K562 (cell line): Measurements from ENCODE around the gene CBFA2T3. TPM values are rescaled to one million over a fixed set of nuclear protein-coding genes. Genes with fewer than 3 reads are reported as not detected.
A peak's percentile ranks its signal among the peaks of the same experiment; 100 is the strongest.

Source experiments
- ATAC-seq: fragments of 200-7000 bp; cut with Tn5 transposase; 3 replicates; pipeline ENCODE4 v1.9.1; 2020; ENCODE audit warnings: moderate library complexity
- BruUV-seq: library from RNA; stranded (reverse); fragments of 400-500 nt; replicated peaks from 2 replicates; lab custom pipeline; 2021; lab: Mats Ljungman, UMichigan
- CTCF ChIA-PET: fragments of 300-600 bp; formaldehyde crosslinking; extraction: SDS; loops from one replicate; lab custom pipeline; 2021; ENCODE audit warnings: low intra/inter-chr PET ratio; lab: Yijun Ruan, JAX
- POLR2A ChIA-PET: fragments of 300-600, 350-650 bp; sonication (Branson Sonifier 250); formaldehyde crosslinking; extraction: SDS; loops from one replicate; lab custom pipeline; 2021; ENCODE audit warnings: antibody characterized with exemption, inconsistent platforms; lab: Yijun Ruan, JAX
- DNase-seq, 4 experiments: peaks; one replicate each; pipeline versions ENCODE4 v3.0.0 to v3.0.0-alpha.2; 2011 to 2018; ENCODE audit warnings: low spot score in 3 of 4, mixed read lengths in 3 of 4; ENCODE audit errors: extremely low read depth in 1 of 4
- FAIRE-seq: peaks from 2 replicates; lab custom pipeline; 2011; peaks lifted over from hg19 to GRCh38; lab: Jason Lieb, UNC
- H2AFZ ChIP-seq: 2 replicates; pipeline ENCODE4 v1.6.0; 2011; ENCODE audit warnings: low read depth, low read length, control low read depth, inconsistent platforms
- H3K27ac ChIP-seq: fragments of 200-600 bp; 3 replicates; pipeline ENCODE4 v1.8.0; 2011; ENCODE audit warnings: low read depth, mild to moderate bottlenecking, control low read depth, inconsistent platforms, low read length, moderate library complexity, mixed read lengths; ENCODE audit errors: extremely low read depth
- H3K27me3 ChIP-seq, 2 experiments: fragments of 300-600 bp in 1 of 2; 2 replicates in 1 of 2; 3 replicates in 1 of 2; pipeline versions ENCODE4 v1.6.0 to v1.8.0; 2011; ENCODE audit warnings: inconsistent platforms in 2 of 2, low read length in 2 of 2, mild to moderate bottlenecking in 1 of 2, mixed read lengths in 1 of 2, moderate library complexity in 1 of 2; ENCODE audit not compliant: control insufficient read depth in 2 of 2, insufficient read depth in 2 of 2
- H3K36me3 ChIP-seq: fragments of 300-600 bp; 3 replicates; pipeline ENCODE4 v1.8.0; 2011; ENCODE audit warnings: mild to moderate bottlenecking, low read length, inconsistent platforms; ENCODE audit not compliant: control insufficient read depth, insufficient read depth
- H3K4me1 ChIP-seq, 2 experiments: fragments of 200-600 bp in 1 of 2; replicated peaks in 1 of 2; 2 replicates in 1 of 2; 3 replicates in 1 of 2; pipeline versions ENCODE4 v1.5.1 to v1.8.0; 2011; ENCODE audit warnings: inconsistent platforms in 2 of 2, low read length in 2 of 2, mild to moderate bottlenecking in 1 of 2, mixed read lengths in 1 of 2, moderate library complexity in 1 of 2; ENCODE audit not compliant: control insufficient read depth in 2 of 2, insufficient read depth in 2 of 2
- H3K4me2 ChIP-seq: 2 replicates; pipeline ENCODE4 v1.6.1; 2011; ENCODE audit warnings: low read length, control low read depth, inconsistent platforms, mixed read lengths; ENCODE audit not compliant: insufficient read depth
- H3K4me3 ChIP-seq: fragments of 200-600 bp; sonication (generic), shearing (Covaris generic); 2 replicates; pipeline ENCODE4 v1.5.1; 2016; ENCODE audit warnings: control low read depth, inconsistent platforms
- H3K79me2 ChIP-seq: fragments of 200-600 bp; 3 replicates; pipeline ENCODE4 v1.8.0; 2011; ENCODE audit warnings: low read length, inconsistent platforms; ENCODE audit not compliant: control insufficient read depth, insufficient read depth
- H3K9ac ChIP-seq, 2 experiments: 2 replicates each; pipeline versions ENCODE4 v1.6.0 to v1.6.1; 2011; ENCODE audit warnings: low read depth in 2 of 2, low read length in 2 of 2, control low read depth in 1 of 2, inconsistent platforms in 1 of 2, mild to moderate bottlenecking in 1 of 2, mixed read lengths in 1 of 2; ENCODE audit not compliant: insufficient read depth in 1 of 2
- H3K9me1 ChIP-seq: one replicate; pipeline ENCODE4 v1.6.0; 2011; ENCODE audit warnings: inconsistent platforms, mild to moderate bottlenecking, low read length, moderate library complexity; ENCODE audit not compliant: control insufficient read depth, insufficient read depth
- H3K9me3 ChIP-seq: replicated peaks from 2 replicates; pipeline ENCODE4 v1.5.1; 2011; ENCODE audit warnings: low read depth, low read length, inconsistent platforms; ENCODE audit not compliant: control insufficient read depth, insufficient read depth
- H4K20me1 ChIP-seq: replicated peaks from 2 replicates; pipeline ENCODE4 v1.6.1; 2011; ENCODE audit warnings: low read length, inconsistent platforms, mixed read lengths; ENCODE audit not compliant: control insufficient read depth, insufficient read depth
- CREM ChIP-seq: IDR thresholded peaks from 2 replicates; pipeline ENCODE4 v1.6.1; 2014; ENCODE audit warnings: antibody characterized with exemption, low read depth
- EHMT2 ChIP-seq: fragments of 450-650 bp; IDR thresholded peaks from 2 replicates; pipeline ENCODE4 v1.6.1; 2018; ENCODE audit warnings: antibody characterized with exemption
- FOS ChIP-seq: IDR thresholded peaks from 3 replicates; pipeline ENCODE4 v1.6.1; 2011; ENCODE audit not compliant: insufficient read length; ENCODE audit errors: extremely low read depth
- FOXJ3 ChIP-seq: sonication (generic); formaldehyde crosslinking; IDR thresholded peaks from 2 replicates; pipeline ENCODE4 v1.4.0; 2020; ENCODE audit warnings: mild to moderate bottlenecking, missing genetic modification reagents
- GTF2B ChIP-seq: IDR thresholded peaks from 2 replicates; pipeline ENCODE4 v1.6.1; 2011; ENCODE audit not compliant: insufficient read length; ENCODE audit errors: extremely low read depth
- JUNB ChIP-seq: fragments of 450-650 bp; formaldehyde crosslinking; conservative IDR thresholded peaks from 2 replicates; pipeline ENCODE4 v1.4.0; 2020; ENCODE audit warnings: mild to moderate bottlenecking
- NCOA1 ChIP-seq: fragments of 450-650 bp; IDR thresholded peaks from 2 replicates; pipeline ENCODE4 v1.6.1; 2016; ENCODE audit warnings: low read depth
- RBFOX2 ChIP-seq: fragments of 200-400 bp; formaldehyde crosslinking; IDR thresholded peaks from 2 replicates; pipeline ENCODE4 v1.6.1; 2017; ENCODE audit warnings: low read depth, mild to moderate bottlenecking, low read length, moderate library complexity
- RFX7 ChIP-seq: fragments of 250-450 bp; sonication (Bioruptor Pico); IDR thresholded peaks from 2 replicates; pipeline ENCODE4 v1.5.1; 2021; ENCODE audit warnings: mild to moderate bottlenecking
- RNF219 ChIP-seq: fragments of 250-450 bp; sonication (Bioruptor Pico); IDR thresholded peaks from 2 replicates; pipeline ENCODE4 v1.5.0; 2022; ENCODE audit warnings: mild to moderate bottlenecking
- SETDB1 ChIP-seq: IDR thresholded peaks from one replicate; pipeline ENCODE4 v1.6.1; 2012; ENCODE audit warnings: low read length, control low read depth, inconsistent platforms
- YBX1 ChIP-seq: fragments of 450-650 bp; IDR thresholded peaks from 2 replicates; pipeline ENCODE4 v1.7.1; 2016; ENCODE audit warnings: mild to moderate bottlenecking
- ZFP91 ChIP-seq: sonication (generic); formaldehyde crosslinking; IDR thresholded peaks from 2 replicates; pipeline ENCODE4 v1.8.0; 2022; ENCODE audit warnings: mild to moderate bottlenecking, missing genetic modification reagents
- ZNF12 ChIP-seq: sonication (generic); formaldehyde crosslinking; IDR thresholded peaks from 2 replicates; pipeline ENCODE4 v1.4.0; 2020; ENCODE audit warnings: mild to moderate bottlenecking, missing genetic modification reagents
- ZNF507 ChIP-seq: conservative IDR thresholded peaks from 2 replicates; pipeline ENCODE4 v1.6.1; 2017; ENCODE audit warnings: missing genetic modification characterization, missing compliant biosample characterization
- ZNF785 ChIP-seq: fragments of 250-450 bp; sonication (Bioruptor Pico); IDR thresholded peaks from 2 replicates; pipeline ENCODE4 v1.4.0; 2020; ENCODE audit warnings: mild to moderate bottlenecking
- WGBS: fragments of 100-300 bp; shearing (Covaris generic); methylation state at CpG from one replicate; pipeline ENCODE4 v1.1.6; 2016; ENCODE audit warnings: low coverage, mixed read lengths; ENCODE audit not compliant: insufficient coverage; ENCODE audit errors: missing lambda C conversion rate; 5-methylcytosine and 5-hydroxymethylcytosine counted together
- in situ Hi-C: fragments of 300-500 bp; cut with MboI; formaldehyde crosslinking; loops from 4 replicates; pipeline ENCODE4 v1.15.0; 2018; ENCODE audit warnings: inconsistent platforms, mixed read lengths
- intact Hi-C: fragments of 100-400 bp; cut with micrococcal nuclease; formaldehyde crosslinking; loops from 2 replicates; pipeline ENCODE4 v1.14.2; 2022
- polyA plus RNA-seq, 8 experiments: library from polyadenylated mRNA; depleted of rRNA in 4 of 8; stranded (reverse) in 5 of 8; unstranded in 3 of 8; fragments of >200 nt; fragmentation: Nextera tagmentation in 2 of 8; fragmentation: Illumina TruSeq in 1 of 8; extraction: Ambion mirVana in 2 of 8; extraction: Trizol in 1 of 8; gene quantifications; 2 replicates each; pipeline versions ENCODE4 v1.2.1 to v1.2.3, GENCODE V29; 2011 to 2014; ENCODE audit warnings: inconsistent platforms in 1 of 8, missing spikeins in 1 of 8
- total RNA-seq, 7 experiments: library from RNA; depleted of rRNA in 6 of 7; stranded (reverse); fragments of >200 nt in 6 of 7; fragmentation: Illumina TruSeq in 2 of 7; extraction: Trizol in 2 of 7; gene quantifications; 2 replicates each; pipeline versions ENCODE4 v1.2.1 to v1.2.3, GENCODE V29; 2011 to 2021; ENCODE audit warnings: low replicate concordance in 1 of 7
- TF ChIP-seq, protein P1 (sequence below): sonication (generic); formaldehyde crosslinking; IDR thresholded peaks from 2 replicates; pipeline ENCODE4 v1.8.0; 2023; ENCODE audit warnings: mild to moderate bottlenecking, missing genetic modification reagents

CBFA2T3 gene
- total and polyA plus RNA-seq, 9 of the 15 experiments (the other 6 are each of a cell fraction or from before 2014, with no cell fraction given) = 2.3 to 145 (median 6.7) TPM

DNA sequence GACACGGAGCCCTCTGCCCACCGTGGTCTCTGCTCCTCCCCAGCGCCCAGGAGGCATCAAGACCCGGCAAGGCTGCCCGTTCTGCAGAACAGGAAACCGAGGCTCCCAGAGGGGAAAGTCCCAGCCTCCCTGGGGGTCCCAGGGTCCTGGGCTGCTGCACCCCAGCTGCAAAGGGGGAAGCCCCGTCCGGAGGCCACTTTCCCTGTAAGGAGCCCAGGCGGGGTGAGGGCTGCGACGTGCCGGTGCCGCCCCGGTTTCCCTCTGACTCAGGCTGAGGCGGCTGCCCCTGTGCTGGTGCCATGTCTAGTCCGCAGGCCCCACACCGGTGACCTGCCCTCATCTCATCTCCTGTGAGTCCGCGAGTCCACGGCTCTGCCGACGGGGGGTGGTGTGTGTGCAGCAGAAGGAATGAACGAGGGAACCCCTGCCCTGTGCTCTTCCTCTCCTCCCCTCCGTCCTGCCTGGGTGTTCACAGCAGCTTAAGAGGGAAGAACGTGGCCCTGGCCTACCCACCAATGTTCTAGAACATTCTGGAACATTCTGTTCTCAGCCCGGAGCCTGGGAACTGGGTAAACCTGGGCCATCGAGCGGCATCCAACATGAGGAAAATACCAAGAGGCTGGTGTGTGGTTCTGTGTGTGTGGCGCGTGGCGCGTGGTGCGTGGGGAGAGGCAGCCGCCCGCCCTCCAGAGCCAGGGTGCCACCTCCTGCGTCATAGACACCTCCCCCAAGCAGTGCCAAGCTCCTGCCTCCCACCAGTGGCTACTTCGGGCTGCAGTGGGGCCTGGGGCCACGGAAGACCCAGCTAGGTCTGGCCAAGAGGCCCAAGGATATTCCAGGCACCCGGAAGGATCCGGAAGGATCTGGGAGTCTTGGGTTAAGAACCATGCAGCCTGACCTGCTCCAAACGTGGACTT is 7.0 kb upstream of the CBFA2T3 start:
- ChIA-PET POLR2A (interaction anchor here (1.3 kb wide), 1 partner anchor 9 kb away, joined by 7 read pairs; no protein-coding TSS in a partner anchor), CTCF (no interaction called here)
- H3K27ac ChIP-seq = peak overlapping the region; percentile 55; the same call in 2 of the 3 replicates
- DNase-seq (no peak), ATAC-seq (no peak), FAIRE-seq (no peak)
- BruUV-seq = no TSS peak
- intact Hi-C loops (no loop called here), in situ Hi-C loops (no loop called here)
- peaks cover 3% of the 10 kb centered on the region for H3K9me1 ChIP-seq
- H2AFZ ChIP-seq = peak overlapping the region; percentile 8; the same call in 1 of the 2 replicates
- WGBS = 90% methylated on average over 27 of the region's 41 CpGs
- peaks cover 34 to 76% of the 10 kb centered on the region in 2 experiments for H3K4me1 ChIP-seq
- no peak overlapping the region for H3K4me3 ChIP-seq
- peak overlapping the region in 1 of 2 experiments; percentile 79; a peak in 2 of 4 replicates for H3K9ac ChIP-seq
- H4K20me1 ChIP-seq = no peaks in the 10 kb centered on the region
- no peaks in the 10 kb centered on the region for H3K36me3 ChIP-seq
- no peak overlapping the region for H3K4me2 ChIP-seq
- H3K9me3 ChIP-seq = no peaks in the 10 kb centered on the region
- H3K79me2 ChIP-seq = peaks cover 9% of the 10 kb centered on the region; the same call in 2 of the 3 replicates
- H3K27me3 ChIP-seq = no peaks in the 10 kb centered on the region
- 0 out of 2 replicates have a peak, but pooled peaks have one; percentile 20 for TF ChIP-seq RBFOX2
- TF ChIP-seq ZNF507 = no peak
- no peak for TF ChIP-seq RFX7 (CRISPR knock-in tag)
- TF ChIP-seq RNF219 (CRISPR knock-in tag) = no peak
- TF ChIP-seq YBX1 = no peak
- no peak for TF ChIP-seq GTF2B
- no peak for TF ChIP-seq FOS
- no peak for TF ChIP-seq FOXJ3
- TF ChIP-seq ZNF785 (CRISPR knock-in tag) = no peak
- TF ChIP-seq ZNF12 (CRISPR knock-in tag) = no peak
- TF ChIP-seq, protein P1, sequence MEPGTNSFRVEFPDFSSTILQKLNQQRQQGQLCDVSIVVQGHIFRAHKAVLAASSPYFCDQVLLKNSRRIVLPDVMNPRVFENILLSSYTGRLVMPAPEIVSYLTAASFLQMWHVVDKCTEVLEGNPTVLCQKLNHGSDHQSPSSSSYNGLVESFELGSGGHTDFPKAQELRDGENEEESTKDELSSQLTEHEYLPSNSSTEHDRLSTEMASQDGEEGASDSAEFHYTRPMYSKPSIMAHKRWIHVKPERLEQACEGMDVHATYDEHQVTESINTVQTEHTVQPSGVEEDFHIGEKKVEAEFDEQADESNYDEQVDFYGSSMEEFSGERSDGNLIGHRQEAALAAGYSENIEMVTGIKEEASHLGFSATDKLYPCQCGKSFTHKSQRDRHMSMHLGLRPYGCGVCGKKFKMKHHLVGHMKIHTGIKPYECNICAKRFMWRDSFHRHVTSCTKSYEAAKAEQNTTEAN = no peak
- no peak for TF ChIP-seq CREM
- no peak for TF ChIP-seq SETDB1
- no peak for TF ChIP-seq EHMT2
- TF ChIP-seq NCOA1 = no peak
- TF ChIP-seq JUNB (CRISPR knock-in tag) = no peak
- TF ChIP-seq ZFP91 (CRISPR knock-in tag) = no peak
